Stimulated activated naive CD8-positive, alpha-beta T cell treated with anti-CD3 and anti-CD28 coated beads, Interleukin-15, amount 100 ng/mL, for 72 hours (primary cell): ENCODE measurements around the gene LRRC63.

Experiments
- ATAC-seq: fragments of 150-1000 bp; cut with Tn5 transposase; 2 replicates; pipeline ENCODE4 v1.10.0; 2021; ENCODE audit warnings: mild to moderate bottlenecking, moderate library complexity
- DNase-seq, 2 donors: peaks; one replicate each; pipeline ENCODE4 v3.0.0; 2021 to 2022
- H3K27ac Mint-ChIP-seq, 2 donors: one replicate each; pipeline ENCODE4 v1.8.0; 2022; ENCODE audit warnings: mild to moderate bottlenecking in 2 of 2, mixed read lengths in 2 of 2, moderate library complexity in 2 of 2
- H3K27me3 Mint-ChIP-seq: one replicate; pipeline ENCODE4 v1.8.0; 2022; ENCODE audit warnings: mixed read lengths
- H3K4me1 Mint-ChIP-seq: one replicate; pipeline ENCODE4 v1.8.0; 2022; ENCODE audit warnings: mild to moderate bottlenecking, mixed read lengths
- H3K4me3 Mint-ChIP-seq, 2 donors: one replicate each; pipeline ENCODE4 v1.8.0; 2022; ENCODE audit warnings: mild to moderate bottlenecking in 2 of 2, mixed read lengths in 2 of 2, moderate library complexity in 1 of 2
- H3K9me3 Mint-ChIP-seq, 2 donors: one replicate each; pipeline ENCODE4 v1.8.0; 2022; ENCODE audit warnings: mixed read lengths in 2 of 2

LRRC63 gene

DNA sequence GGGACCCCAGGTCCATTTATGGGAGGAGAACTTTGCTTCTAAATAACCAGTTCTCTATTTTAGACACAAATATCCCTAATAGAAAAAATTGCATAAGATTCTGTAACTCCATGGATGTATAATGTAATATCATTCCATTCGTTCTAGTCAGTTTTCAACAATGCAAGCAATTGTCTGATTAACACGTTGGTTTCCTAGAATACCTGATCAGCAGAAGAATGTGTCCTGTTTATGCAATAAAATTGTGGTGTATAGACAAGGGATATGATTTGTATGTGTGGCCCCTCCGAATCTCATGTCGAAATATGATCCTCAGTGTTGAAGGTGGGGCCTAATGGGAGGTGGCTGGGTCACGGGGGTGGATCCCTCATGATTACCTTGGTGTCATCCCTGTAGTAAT is 113.2 kb downstream of the LRRC63 start:
- no peak overlapping the region for H3K27ac Mint-ChIP-seq
- ATAC-seq (no peak), DNase-seq (no peak)
- H3K27me3 Mint-ChIP-seq: no peaks in the 10 kb centered on the region
- H3K4me3 Mint-ChIP-seq: no peak overlapping the region
- no peaks in the 10 kb centered on the region for H3K9me3 Mint-ChIP-seq
- peaks cover 34% of the 10 kb centered on the region for H3K4me1 Mint-ChIP-seq
